GM19023 (cell line): ENCODE measurements around the gene KLK14.

ENCODE experiments used
- ATAC-seq: cut with Tn5 transposase; IDR thresholded peaks from one replicate; pipeline ENCODE4 v1.9.1; 2021; ENCODE audit warnings: mild to moderate bottlenecking, moderate library complexity; ENCODE audit not compliant: unreplicated experiment

Gene KLK14

DNA sequence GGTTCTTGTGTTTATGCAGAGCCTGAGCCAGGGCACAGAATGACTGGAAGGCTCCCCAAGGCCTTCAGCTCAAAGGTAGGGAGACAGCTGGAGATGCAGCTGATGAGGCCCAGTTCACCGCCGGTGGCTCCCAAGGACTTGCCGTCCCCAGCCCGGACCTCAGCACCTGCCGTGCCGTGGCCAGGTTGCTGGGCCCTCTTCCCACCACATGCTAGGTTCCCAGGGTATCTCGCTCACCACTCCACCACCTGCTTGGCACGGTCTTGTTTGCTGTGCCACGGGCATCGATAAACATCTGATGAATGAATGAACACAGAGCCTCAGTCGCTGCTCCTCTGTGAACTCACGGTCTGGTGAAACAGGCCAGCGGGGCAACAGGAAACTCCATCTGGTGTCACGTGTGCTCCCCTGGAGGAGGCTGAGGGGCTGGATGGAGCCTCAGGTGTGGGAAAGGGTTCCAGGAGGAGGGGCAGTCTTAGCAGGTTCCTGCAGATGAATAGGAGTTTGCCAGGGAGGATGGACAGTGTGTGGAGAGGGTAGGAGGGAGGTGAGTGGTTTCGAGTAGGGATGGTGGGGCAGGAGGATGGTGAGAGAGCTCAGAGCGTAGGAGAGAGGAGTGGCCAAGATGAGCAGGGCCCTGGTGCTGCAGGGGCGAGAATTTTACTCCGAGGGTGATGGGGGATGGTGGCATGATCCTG lies 3.6 kb upstream of the KLK14 start:
- no peak for ATAC-seq

DNA sequence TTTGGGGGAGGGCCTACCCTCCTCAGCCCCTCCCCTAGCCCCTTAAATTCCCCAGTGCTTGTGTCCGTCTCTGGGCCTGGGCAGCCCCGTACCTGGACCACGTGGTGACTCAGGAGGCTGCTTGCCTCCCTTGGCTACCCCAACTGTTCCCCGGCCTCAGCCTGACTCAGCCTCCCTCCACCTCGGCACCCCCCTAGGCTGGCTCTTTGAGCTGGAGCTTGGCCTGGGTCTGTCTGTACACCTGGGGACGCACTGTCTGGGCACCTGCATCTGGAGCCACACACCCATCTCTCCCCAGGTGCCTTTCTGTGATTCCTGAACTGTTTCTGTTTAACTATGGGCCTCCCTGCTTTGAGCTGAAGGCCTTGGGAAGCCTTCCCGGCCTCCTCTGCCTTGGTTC lies 1.8 kb upstream of the KLK14 start:
- ATAC-seq: no peak

DNA sequence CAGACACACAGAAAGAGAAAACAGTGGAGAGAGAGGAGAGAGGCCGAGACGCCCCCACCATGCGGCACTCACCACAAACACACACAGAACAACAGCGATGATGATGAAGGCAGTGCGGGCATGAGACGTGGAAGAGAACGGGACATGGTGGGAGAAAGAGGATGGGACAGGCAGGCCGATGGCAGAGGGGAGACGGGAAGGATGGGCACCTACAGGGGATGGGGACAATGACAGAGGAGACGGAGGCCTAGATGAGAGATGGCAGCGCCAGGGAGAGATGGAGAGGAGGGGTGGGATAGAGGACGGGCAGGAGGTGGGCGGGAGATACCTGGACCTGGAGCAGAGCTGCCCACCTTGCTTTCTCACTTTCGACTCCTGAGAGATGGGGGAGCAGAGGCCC lies 1.1 kb upstream of the KLK14 start:
- no peak for ATAC-seq

- ATAC-seq: no peak
These were observed 494 bp upstream of the KLK14 start for GRCh38 chr19:51083181-51083580.

GRCh38 chr19:51081476-51081875 lies 1.2 kb downstream of the KLK14 start:
- no peak for ATAC-seq

GRCh38 chr19:51079481-51080110 lies 3.1 kb downstream of the KLK14 start:
- no peak for ATAC-seq

DNA sequence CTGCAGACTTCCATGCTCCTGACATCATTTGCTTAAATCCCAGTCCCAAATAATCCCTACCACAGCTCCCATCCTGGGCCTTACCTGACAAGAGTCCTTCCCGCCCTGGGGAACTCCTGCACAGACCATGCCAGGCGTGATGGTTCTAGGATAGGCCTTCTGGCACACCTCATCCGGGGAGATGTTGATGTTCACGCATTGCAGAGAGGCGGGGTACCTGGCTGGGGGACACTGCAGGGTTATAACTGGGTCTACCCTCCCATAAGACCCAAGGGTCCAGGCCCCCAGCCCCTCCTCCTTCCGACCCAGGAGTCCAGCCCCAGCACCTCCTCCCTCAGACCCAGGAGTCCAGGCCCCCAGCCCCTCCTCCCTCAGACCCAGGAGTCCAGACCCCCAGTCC lies 4.0 kb downstream of the KLK14 start:
- ATAC-seq: no peak

GRCh38 chr19:51078104-51078503 lies 4.6 kb downstream of the KLK14 start:
- no peak for ATAC-seq

DNA sequence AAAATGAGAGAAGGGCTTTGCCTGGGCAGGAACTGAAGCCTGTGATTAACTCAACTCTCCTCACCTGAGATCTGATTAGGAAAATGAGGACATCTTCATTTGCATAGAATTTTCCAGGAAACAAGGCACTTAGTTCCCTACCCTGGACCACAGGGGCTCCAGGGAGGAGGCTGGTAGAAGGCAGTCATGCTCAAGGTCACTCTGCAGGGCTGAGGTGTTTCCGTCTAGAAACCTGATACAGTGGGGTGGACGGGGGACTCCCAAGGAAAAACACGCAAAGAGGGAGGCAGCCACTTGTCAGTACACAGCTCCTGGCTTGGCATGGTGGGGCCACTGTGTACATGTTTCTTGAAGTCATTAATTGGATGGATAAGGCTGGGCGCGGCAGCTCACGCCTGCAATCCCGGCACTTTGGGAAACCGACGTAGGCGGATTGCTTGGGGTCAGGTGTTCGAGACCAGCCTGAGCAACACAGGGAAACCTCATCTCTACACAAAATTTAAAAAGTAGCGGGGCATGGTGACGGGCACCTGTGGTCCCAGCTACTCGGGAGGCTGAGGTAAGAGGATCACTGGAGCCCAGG lies 6.0 kb downstream of the KLK14 start:
- no peak for ATAC-seq

- ATAC-seq: no peak
These were observed 6.7 kb downstream of the KLK14 start for GRCh38 chr19:51075998-51076397.

DNA sequence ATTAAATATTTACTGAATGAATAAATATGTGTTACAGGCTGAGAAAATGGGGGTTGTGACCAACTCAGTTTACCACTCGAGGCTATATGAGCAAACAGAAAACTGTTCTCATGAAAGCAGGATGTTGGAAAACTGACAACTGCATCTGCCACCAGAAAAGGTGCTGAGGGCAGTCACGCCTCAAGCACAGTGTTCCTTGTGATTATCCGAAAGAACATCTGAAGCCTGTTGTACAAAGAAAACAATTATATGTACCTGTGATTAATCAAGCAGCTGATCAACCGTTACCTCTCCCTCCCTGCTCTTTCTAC lies 11.6 kb downstream of the KLK14 start:
- ATAC-seq: no peak

DNA sequence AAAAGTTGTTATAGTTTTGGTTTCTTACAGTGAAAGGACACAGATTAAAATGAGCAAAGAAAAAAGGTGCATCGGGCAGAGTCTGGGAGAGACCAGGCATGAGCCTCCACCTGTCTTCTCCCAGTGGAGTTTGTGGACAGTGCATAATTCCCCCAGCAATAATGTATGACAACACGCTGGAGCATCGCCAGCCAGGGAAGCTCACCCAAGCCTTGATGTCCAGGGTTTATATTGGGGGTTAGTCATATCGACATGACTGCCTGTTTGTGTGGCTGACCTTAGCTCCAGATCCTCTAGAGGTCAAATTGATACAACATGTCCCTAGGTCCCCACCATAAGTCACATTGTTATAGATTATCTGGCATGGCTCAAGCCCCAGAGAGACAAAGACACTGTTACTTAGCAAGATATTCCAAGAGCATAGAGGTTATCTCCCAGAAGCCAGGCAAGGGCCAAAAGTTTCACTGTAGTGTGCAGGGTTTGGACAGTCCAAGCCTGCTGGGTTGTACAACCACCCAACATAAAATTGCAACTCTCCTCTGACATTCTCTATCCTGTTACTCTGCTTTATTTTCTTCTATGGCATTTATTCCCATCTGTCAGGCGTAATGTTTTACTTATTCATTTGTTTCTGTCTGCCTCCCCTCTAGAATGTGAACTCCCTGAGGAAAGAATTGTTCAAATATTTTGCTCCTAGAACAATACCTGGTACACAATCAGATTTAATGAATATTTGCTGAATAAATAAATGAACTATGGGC lies 12.2 kb downstream of the KLK14 start:
- ATAC-seq: no peak

GRCh38 chr19:51066393-51067186 lies 16.1 kb downstream of the KLK14 start:
- no peak for ATAC-seq

DNA sequence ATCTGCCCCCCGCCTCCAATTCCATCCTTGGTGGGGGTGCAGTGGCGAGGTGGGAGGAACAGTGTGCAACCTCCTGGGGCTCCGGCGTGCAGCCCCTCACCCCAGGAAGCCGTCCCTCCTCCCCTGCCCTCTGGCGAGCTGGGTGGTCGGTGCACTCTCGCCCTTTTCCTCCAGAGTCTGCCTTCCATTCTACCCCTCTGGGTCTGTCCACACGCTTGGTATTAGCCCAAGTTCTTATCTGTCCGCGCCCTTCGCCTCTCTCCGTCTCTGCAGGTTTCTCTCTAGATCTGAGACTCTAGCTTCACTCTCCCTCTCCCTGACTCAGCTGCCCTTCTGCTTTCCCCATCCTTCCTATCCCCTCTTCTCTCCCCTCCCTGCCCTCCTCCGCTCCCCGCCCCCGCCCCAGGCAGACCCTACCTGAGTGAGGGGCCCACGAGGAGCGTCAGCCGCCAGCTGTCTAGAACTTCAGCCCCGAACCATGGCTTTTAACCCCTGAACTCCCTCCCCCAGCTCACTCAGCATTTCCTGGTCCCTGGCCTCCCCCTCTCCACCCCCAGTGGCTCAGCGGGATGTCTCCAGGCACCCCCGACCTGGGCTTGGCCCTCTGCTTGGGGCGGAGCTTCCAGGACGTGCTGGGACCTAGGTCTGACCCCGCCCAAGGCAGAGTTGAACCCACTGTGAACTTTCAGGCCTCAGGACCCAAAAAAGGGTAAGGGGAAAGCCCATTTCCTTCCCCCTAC lies 17.3 kb downstream of the KLK14 start:
- no peak for ATAC-seq

GRCh38 chr19:51064534-51065220 lies 18.0 kb downstream of the KLK14 start, which contains the start of gene KLK13:
Gene KLK13 (minus strand): TSS chr19:51065092. CDS start chr19:51065067, 25 bp downstream.
- ATAC-seq: no peak

DNA sequence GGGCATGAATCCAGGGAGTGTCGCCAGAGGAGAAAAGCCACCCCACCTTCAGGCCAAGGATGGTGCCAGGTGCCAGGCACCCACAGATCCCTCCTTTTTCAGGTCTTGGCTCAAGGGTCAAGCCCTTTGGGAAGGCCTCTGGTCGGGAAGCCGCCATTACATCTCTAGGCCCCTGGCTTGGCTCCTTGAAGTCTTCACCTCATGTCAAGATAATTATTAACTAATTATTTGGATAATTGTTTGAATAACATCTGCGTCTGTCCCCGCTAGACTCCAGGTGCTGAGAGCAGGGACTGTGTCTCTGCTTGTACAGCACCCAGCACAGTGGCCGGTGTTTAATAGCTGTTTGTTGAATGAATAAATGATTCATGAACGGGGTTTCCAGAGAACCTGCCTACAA lies 19.0 kb downstream of the KLK14 start:
- no peak for ATAC-seq

DNA sequence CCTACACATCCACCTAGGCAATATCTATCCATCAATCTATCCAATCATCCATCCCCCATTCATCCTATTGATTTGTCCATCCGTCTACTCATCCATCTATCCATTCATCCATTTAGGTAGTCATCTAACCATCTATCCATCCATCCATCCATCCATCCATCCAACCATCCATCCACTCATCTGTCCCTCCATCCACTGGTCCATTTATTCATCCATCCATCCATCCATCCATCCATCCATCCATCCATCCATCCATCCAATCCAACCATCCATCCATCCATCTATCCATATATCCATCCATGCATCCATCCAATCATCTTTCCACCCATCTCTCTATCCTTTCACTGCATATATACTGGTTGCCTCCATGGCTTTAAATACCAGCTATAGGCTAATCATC lies 21.7 kb downstream of the KLK14 start:
- ATAC-seq: no peak

DNA sequence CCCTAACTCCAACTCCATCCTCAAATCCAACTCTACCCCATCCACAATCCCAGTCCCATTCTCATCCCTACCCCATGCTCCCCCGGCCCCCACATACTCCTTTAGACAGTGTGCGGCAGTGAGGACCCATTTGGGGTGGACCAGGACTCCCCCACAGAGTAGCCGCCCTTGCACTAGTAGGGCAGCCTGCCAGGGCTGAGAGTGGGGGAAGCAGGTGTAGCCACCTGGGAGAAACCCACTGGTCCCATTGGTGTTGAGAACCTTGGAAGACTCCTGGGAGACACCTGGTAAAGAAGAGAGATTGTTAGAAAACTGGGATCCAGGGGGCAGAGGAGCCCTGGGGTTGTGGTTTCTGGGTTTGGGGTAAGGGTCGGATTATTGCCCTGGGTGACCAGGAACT lies 22.4 kb downstream of the KLK14 start:
- no peak for ATAC-seq

GRCh38 chr19:51059715-51060114 lies 23.0 kb downstream of the KLK14 start:
- ATAC-seq: no peak

DNA sequence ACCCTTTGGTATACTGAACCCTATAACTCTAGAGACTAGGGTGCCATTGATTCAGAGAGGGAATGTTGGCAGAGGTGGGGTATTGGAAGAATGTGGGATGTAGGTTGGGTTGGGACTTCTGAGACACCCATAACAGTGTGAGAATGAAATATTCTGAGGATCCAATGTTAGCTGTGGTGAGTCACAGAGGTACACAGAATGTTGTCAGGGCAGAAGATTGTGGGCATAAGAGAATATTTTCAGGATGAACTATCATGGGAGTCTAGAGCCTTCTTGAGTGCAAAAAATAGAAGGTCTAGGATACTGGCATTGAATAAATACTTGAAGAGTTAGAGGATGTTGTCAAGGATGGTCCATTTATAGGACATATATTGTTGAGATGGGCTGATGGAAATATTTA lies 26.8 kb downstream of the KLK14 start:
- ATAC-seq: no peak
